HG02943 (cell line): ENCODE results near the gene ADAMTSL5.
A peak's percentile ranks its signal among the peaks of the same experiment; 100 is the strongest.
"Not testable (repeated sequence)": the region's sequence is repeated elsewhere in the genome, so short reads cannot be mapped to it uniquely, and the experiment has no call there.

Experiments used
- ATAC-seq: cut with Tn5 transposase; IDR thresholded peaks from one replicate; pipeline ENCODE4 v1.9.1; 2021; ENCODE audit warnings: mild to moderate bottlenecking, low read depth, moderate library complexity; ENCODE audit not compliant: unreplicated experiment

The ADAMTSL5 gene

DNA sequence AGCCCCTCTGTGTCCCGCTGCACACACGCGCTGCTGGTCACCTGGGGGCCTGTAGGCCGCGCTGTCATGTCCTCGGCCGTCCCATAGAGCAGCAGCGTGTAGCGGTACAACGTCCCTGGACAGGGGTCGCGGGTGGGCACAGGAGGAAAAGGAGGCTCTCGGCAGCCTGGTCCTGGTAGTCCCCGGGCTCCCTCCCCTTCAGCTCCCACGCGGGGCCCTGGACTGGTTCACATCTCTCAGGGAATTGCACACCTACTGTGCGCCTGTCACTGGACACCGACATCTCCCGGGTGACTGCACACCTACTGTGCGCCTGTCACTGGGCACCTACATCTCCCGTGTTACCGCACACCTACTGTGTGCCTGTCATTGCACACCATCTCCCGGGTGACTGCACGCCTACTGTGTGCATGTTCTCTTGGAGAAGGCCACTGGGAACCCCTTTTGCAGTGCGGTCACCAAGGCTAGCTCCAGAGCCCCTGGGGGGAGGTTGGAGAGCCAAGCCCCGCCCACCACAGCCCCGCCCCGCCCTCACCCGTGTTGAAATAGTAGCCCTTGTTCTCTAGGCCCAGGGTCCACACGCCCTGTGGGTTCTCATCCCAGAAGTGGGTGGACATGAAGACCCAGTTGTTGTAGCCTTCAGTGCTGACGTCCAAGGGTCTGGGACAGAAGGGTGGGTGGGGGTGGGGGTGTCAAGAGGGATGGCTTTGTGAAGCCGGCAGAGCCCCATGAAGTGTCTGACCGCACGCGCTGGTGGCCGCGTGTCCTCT is 30.3 kb downstream of the ADAMTSL5 start:
- ATAC-seq = no peak

DNA sequence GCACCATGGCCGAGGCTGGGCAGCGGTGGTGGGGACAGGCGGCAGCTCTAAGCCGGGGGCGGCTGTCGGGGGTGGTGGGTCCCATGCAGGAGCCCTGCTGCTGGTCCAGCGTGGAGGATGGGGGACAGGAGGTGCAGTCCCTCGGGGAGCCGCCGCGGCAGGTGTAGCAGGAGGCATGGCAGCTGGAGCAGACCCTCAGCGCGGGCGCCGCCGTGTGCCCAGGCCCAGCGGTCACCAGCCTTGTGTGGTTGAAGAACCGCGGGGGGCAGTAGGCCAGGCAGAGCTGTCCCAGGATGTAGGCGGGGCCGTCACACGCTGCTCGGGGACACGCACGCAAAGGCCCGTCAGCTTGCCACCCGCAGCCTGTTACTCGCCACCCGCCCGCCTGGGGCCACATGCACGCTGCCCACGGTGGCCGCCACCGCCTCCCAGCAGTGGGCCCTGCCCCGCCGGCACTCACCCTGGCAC is 30.9 kb downstream of the ADAMTSL5 start:
- no peak for ATAC-seq

DNA sequence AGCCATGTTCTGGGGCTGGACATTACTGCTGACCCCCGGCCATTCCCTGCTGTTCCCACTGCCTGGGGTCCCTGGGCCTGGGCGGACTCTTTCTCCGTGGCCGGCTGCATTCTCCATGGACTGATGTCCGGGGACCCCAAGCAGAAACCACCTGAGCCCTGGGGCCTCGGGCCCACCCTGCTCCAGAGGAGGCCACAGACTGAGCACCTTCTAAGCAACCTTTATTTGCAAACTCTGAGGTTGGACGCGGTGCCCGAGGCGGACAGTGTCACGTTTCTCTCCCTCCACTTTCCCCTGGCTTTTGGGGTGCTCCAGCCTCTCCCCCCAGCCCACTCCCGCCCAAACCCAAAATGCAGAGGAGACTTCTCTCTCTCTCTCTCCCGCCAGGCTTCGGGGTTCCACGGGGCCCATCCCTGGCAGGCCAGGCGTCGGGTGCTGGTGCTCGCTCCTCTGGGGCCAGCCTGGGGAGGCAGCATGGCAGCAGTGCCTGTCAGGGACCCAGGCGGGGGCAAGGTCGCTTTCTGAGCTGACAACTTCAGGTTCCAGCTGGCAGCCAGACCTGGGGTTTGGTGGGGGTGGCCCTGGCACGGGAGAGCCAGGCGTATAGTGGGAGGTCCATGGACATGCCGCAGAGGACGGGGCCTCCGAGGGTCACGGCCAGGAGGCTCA is 31.5 kb downstream of the ADAMTSL5 start:
- ATAC-seq = no peak

DNA sequence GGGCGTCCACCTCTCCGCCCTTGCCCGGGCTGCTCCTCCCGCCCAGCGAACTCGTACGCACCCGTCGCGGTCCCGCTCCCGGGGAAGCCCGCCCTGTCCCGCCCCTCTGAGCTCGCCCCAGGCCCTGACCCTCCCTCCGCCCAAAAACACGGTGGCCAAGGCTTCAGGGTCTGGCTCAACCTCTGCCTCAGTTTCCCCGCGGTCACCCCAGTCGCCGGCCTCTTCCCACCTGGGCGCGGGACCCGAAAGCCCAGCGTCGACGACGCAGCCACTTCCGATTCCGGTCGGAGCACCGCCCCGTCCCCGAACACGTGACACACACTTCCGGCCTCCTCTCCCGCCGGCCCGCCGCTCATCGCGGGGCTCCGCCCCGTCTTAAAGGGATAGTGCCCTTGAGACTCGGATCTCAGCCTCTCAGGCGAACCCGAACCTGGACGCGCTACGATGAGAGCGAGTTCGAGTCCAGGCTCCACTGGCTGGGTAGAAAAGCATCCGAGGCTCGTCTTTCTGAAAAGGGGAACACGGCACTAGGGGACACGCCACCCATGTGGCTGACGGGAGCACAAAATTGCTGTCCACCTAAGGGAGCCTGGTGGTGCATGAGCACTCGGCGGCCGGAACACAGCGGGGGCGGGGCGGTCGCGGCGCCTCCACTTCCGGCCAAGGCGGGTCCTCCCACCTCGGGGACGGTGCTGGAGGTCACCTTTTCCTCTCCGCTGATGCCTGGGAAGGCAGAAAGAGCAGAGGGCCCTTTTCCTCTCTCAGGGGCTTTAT is 33.7 kb downstream of the ADAMTSL5 start, which contains the start of gene C19orf25:
Gene C19orf25 (minus strand): TSS at position 282 of the 774 bp plus-strand sequence. CDS start 312 bp downstream, outside the sequence.
- ATAC-seq = peak; percentile 87

DNA sequence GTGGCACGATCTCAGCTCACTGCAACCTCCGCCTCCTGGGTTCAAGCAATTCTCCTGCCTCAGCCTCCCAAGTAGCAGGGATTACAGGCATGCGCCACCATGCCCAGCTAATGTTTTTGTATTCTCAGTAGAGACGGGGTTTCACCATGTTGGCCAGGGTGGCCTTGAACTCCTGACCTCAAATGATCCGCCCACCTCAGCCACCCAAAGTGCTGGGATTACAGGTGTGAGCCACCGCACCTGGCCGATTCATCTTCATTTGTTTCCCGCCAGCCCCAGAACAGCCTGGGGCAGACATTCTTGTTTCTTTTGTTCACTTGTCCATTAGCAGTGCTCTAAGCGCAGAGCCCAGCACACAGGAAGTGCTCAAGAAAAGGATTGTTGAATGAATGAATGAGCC is 35.8 kb downstream of the ADAMTSL5 start:
- ATAC-seq = not testable (repeated sequence)

DNA sequence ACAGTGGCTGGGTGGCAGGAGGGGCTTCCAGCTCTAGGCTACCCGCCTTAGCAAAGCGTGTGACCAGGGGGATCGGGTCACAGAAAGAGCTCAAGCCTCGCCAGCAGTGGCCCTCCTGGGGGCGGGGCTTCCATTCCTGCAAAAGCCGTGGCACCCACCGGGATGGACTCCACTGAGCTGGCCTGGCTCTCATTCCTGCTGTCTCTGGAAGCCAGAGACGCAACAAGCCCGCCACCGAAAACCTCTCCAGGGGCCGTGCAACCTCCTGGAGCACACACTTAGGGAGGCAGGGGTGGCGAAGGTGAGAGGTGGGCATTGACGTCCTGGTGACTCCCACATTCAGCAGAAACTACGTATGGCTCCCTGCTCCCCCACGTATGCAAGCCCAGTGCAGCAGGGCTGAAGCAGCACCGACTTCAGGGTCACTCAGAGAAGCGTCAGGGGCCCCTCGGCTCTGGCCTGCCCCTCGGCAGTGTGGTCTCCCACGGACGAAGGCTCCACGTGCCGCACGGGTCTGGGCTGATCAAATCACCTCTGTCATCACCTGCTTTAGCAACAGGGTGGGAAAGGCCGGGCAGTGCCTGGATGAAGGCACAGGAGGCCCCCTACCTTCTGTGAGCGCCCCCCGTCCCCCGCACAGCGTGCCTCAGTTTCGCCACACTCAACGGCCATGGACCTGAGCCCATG is 36.9 kb downstream of the ADAMTSL5 start:
- no peak for ATAC-seq

DNA sequence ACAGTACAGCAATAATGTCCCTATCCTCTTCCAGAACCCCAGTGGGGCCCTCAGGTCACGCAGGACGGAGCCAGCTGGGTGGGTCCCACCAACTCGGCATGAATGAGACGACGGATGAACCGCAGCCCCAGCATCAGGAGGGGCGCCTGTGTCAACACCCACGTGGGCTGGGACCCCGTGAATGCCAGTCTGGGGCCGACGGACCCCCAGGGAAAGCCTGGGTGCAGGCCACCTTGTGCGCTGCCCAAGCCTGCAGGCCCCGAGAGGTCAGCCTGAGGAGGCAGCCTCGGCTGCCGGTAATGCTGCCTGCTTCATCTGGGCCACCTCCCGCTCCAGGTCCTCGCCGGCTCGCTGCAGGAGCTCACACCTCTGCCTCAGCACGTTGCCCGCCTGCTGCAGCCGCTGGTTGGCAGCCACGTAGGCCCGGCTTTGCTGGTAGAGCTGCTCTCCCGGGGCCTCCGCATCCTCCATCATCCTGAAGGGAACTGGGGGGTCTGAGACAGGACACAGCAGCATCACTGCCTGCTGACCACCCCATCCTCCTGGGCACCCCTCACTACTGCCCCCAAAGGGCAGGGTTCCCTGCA is 38.0 kb downstream of the ADAMTSL5 start:
- ATAC-seq = no peak

DNA sequence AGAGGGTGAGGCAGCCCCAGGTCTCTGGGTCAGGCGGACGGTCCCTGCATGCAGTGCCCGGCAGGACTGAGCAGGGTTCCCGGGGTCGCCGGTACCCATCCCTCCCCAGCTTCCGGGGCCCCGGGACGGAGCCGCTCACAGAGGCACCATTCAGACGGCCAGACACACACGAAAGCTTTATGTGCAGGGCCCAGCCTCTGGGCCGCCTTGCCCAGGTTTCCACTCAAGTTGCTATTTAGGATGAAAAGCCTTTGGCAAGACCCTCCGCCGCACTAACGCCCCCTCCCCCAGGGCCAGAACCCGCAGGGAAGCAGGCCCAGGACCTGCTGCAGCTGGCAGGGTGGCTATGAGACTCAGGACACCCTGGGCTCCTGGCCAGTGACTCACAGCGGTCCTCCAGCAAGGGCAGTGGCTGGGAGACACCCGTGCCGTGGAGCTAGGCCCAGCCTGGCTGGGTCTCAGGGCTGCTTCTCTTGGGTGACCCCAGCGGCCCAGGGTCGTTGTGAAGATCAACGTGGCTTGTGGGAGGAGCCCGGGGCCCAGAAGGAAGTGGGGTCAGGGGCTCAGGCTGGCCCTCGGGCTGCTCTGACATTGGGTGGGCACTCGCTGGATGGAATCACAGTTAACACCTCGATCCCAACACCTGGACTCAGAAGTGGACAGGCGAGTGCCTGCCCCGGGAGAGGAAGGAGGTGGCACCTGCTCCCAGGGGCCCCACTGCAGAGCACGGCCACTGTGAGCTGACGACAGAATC is 38.6 kb downstream of the ADAMTSL5 start:
- ATAC-seq = no peak

DNA sequence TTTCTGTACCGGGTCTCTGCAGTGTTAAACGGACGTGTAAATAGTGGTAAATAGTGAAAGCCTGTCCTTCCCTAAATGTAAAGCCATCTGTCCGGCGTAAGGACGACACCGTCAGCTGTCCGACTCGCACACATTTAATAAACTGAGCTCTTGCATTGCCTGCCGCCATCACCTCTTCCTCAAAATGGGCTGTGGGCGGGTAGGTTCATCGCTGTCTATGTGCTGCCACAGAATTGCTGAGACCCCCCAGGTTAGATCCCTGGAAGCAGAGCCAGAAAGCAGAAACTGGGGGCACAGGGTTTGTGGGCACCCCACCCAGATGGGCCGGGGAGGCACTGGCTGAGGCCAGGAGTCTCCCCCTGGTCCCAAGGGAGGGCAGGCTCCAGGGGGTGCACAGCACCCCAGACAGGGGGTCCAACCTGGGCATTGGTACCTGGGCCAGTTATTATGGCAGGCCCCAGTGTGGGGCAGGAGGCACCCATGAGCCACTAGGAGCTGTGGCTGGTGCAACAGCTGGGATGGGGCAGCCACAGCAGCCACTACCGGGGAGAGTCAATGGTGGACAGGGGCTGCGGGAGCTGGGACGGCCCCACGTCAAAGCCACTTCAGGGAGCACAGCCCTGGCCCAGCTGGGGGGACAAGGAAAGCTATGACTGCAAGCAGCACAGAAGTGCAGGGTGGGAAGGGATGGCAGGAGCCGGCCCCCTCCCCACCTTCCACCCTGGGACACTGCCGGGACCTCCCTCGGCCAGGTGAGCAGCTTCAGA is 39.6 kb downstream of the ADAMTSL5 start:
- no peak for ATAC-seq

DNA sequence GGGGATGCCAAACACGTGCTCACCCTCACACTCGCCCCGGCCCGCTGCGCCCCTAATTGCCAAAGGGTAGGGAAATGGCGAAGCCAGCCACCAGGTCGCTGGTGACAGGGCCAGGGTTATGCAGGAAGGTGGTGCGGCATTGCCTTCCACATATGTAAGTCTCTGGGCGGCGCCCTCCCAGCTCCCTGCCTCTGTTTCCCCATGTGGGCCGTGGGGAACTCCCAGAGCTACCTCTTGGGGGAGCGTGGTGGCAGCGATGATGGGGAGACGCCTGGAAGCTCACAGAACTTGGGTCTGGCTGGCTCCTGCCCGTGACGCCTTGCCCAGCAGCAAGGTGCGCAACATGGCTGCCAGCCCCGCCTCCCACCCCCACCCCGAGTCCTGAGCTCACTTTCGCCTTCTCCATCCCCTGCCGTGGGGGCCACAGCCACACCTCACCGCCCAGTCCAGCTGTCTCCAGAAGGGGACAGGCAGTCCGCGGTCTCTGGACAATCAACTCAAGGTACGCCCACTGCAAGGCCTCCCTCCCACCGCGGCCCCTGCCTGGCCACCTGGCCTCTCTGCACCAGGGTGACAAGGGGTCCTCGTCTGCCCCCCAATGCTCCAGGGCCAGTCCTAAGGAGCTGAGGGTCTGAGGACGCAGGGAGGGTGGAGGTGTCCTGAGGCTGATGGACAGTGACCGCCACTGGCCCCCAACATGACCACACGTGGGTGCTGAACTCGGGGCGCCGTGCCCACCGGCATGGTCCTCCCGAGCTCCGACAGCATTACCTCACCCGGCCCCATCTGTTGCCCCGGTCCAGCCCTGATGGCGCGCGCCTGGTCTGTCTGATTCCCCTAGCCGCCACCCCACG is 40.4 kb downstream of the ADAMTSL5 start:
- ATAC-seq = no peak

DNA sequence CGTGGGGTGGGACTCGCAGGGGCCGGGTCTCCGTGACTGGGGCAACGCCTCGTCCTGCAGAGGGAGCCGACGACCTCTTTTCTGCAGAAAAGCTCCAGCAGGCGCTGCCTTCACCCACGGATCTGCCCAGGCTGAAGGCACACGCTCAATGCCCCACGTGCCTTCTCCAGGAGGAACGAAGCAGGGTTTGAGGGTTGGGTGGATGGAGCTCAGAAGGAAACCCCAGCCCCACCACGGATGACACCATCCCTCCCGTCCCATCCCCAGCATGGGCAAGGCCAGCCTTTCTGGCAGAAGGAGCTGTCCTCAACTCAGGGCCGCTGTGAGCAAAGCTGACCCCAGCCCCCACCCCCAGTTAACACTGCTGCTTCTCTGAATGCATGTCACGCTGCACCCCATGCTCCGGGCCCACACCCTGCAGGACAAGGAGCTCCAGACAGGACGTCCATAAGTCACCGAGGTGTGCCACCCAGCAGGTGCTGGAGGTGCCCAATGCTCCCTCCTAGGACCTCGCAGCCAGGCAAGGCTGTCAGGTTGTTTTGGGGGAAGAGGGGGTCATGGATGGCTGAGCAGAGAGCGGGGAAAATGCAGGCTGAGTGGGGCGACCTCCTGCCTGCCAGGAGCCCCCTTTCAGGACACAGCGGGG is 41.2 kb downstream of the ADAMTSL5 start:
- no peak for ATAC-seq

DNA sequence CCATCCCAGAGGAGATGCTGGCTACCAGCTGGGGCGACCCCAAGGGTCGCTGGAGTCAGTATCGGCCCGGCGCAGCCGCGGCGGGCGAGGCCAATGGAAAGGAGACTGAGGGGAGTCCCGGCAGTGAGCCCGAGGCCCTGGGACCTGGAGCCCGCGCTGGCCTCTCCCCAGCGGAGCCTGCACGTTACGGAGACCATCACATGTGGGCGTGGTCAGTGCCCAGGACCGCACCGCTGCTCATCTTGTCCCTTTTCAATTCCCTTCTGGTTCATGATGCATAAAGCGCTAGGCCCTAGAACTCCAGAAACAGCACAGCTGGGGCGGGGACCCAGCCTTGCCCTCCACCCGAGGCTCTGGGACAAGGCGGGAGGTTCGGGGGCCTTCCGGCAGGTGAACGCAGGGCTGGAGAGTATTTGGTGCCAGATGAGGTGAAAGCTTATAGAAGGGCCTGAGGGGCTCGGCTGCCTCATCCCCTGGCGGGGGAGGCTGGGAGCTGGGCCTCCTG is 41.8 kb downstream of the ADAMTSL5 start:
- no peak for ATAC-seq

DNA sequence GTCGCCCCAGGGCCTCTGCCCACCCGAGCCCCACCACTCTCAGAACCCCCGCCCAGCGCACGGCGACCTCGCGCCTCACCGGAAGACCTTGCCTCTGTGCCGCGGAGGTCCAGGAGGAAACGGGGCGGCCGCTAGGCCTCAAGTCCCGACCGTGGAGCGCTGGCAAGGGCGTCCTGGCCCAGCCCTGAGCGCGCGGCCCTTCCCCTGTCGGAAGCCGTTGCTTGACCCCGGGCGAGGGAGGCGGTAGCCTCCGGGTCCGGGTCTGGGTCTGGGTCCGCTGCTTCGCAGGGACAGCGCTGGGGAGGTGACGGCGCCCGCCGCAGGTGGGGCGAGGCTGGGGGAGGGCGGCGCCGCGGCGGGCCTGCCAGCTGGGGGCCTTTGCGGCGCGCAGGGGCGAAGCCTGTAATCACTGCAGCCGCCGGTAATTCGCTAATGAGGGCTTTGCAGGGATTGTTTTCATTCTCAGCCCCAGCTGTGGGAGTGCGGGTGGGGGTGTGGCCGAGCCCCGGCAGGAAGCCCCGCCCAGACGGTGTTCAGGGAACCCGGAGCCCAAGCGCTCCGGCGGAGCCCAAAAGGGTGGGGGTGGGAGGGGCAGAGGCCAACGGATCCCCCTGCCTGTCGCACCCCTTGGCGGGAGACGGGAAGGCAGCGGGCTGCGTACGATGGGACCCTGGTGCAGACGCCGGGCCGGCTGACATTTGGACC is 42.4 kb downstream of the ADAMTSL5 start:
- ATAC-seq = no peak

DNA sequence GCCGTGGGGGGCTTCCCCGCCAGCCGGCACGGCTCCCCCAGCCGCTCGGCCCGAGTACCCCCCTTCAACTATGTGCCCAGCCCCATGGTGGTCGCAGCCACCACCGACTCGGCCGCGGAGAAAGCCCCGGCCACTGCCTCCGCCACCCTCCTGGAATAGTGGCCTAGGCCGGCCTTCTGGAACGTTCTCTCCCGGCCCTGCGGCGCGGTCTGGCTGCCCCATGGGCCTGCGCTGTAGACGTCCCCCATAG is 42.8 kb downstream of the ADAMTSL5 start:
- no peak for ATAC-seq

DNA sequence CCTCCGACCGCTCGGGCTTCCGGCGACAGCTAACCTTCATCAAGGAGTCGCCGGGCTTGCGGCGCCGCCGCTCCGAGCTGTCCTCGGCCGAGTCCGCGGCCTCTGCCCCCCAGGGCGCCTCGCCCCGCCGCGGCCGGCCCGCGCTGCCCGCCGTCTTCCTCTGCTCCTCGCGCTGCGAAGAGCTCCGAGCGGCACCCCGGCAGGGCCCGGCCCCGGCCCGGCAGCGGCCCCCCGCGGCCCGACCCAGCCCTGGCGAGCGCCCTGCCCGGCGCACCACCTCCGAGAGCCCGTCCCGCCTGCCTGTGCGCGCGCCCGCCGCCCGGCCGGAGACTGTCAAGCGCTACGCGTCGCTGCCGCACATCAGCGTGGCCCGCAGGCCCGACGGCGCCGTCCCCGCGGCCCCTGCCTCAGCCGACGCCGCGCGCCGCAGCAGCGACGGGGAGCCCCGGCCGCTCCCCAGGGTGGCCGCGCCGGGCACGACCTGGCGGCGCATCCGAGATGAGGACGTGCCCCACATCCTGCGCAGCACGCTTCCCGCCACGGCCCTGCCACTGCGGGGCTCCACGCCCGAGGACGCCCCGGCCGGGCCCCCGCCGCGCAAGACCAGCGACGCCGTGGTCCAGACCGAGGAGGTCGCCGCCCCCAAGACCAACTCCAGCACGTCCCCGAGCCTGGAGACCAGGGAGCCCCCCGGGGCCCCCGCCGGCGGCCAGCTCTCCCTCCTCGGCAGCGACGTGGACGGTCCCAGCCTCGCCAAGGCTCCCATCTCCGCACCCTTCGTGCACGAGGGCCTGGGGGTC is 43.4 kb downstream of the ADAMTSL5 start:
- ATAC-seq = no peak

DNA sequence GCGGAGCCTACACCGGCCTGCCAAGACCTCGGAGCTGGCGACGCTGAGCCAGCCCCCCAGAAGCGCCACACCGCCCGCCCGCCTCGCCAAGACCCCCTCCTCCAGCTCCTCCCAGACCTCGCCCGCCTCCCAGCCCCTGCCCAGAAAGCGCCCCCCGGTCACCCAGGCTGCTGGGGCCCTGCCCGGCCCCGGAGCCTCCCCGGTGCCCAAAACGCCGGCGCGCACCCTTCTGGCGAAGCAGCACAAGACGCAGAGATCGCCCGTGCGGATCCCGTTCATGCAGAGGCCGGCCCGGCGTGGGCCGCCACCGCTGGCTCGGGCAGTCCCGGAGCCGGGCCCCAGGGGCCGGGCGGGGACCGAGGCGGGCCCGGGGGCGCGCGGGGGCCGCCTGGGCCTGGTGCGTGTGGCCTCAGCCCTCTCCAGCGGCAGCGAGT is 44.0 kb downstream of the ADAMTSL5 start:
- ATAC-seq = no peak
